Stimulated activated CD4-positive, alpha-beta T cell treated with anti-CD3 and anti-CD28 coated beads, Interleukin-12 subunit alpha, Interleukin-12 subunit beta, amount 100 ng/mL, for 4 hours (primary cell): ENCODE measurements around the gene CAMTA1.

Source experiments
- DNase-seq: peaks from one replicate; pipeline ENCODE4 v3.0.0-alpha.2; 2020

The CAMTA1 gene

GRCh38 chr1:7383671-7384520, 598.6 kb downstream of the CAMTA1 start:
- no peak for DNase-seq

DNA sequence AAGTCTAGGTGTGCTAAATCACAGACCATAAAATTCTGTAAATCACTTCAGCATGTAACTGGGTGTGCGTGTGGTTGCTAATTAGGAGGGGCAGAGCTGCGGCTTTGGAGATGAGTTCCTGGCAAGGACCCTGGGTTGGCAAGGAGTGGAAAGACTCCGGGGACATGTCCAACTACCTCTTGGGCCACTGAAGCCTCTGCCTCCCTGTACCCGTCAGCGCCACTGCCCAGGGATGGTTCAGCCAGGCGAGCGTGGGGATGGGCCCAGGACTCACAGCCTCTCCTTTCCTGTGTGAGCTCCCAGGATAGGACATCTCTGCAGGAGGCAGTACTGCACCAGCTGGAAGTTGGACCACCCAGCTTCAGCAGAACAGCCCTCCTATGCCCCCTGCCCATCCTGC, 599.4 kb downstream of the CAMTA1 start:
- no peak for DNase-seq

DNA sequence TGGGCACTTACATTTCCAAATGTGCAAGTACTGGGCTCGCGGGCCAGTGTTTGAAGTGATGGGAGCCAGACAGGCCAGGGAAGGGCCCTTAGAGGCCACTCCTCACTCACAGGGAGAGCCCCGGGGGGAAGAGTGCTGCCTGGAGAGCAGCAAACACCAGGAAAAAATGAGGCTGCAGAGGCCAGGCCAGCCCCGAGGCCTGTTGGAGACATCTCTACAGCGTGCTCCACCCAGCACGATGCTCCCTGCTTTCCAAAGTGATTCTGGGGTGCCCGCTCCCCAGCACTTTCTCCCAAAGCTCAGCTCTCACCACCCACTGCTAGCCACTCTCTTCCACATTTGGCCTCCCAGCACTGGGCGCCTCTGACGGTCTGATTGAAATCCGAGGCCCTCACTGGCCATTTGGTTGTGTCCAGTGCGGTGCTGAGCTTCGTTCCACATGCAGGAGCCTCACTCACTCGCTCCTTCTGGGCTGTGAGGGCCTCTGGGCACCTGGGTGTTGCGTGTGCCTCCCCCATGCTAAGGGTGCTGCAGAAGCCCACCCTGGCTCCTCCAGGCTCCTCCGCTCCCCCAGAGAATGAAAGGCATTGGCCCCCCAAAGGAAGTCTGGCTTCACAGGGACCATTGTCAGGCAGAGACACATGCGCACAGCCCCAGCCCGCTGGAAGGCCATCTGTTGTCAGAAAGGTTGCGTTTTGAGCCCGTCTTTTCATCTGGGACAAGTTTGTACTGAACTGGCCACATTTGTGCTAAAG, 600.4 kb downstream of the CAMTA1 start:
- no peak for DNase-seq

DNA sequence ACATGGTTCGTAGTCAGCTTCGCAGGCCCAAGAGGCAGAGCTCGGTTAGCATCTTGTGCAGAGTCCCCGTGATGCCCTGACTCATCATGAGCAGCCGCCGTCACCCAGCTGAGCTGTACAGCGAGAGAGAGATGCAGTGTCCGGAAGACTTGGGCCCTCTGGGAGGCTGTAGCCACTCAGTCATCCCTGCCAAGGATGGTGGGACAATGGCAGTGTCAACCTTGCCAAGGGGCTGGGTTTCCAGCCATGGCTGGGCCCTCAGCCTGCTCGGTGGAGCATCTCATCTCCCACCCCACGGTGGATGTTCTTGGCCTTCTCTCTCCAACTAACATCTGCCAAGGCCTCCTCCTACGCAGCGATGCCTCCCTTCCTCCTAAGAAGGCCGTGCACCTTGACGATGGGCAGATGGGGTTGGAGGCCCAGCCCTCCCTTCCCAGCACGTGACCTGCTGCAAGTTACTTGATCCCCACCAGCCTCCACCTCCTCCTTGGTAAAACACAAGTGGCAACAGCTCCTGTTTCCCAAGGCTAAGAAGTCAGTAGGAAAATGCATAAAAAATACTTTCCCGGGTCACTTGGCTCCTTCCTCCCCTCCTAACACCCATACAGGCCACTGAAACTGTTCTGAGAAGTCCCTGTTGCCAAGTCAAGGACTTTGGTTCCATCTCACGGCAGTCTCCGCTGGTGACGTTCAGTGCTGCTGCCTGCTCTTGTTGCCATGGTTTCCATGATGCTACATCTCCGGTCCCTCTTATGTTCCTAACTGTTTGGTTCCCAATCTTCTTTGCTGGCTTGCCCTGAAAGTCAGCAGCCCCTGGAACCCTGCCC, 601.2 kb downstream of the CAMTA1 start:
- DNase-seq, result no peak

- DNase-seq, result no peak
Observed at GRCh38 chr1:7387053-7387927, 602.0 kb downstream of the CAMTA1 start.

DNA sequence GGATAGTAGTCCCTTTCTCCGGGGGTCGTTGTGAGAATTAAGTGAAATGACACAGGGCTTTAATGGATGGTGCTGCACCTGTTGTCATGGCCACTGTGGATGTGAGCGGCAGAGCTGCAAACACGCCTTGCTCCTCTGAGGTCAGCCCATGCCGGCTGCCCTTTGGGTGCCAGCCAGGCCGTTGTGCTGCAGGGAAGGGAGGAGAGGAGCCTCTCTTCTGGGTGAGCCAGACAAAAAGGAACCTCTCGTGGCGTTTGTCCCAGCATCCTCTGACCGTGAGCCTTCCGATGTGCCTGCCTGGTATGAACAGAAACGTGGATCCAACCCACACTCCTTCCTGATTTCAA, 602.9 kb downstream of the CAMTA1 start:
- DNase-seq, result no peak

GRCh38 chr1:7388488-7389185, 603.4 kb downstream of the CAMTA1 start:
- no peak for DNase-seq

GRCh38 chr1:7389201-7389905, 604.1 kb downstream of the CAMTA1 start:
- no peak for DNase-seq

GRCh38 chr1:7389906-7390603, 604.8 kb downstream of the CAMTA1 start:
- DNase-seq, result no peak

DNA sequence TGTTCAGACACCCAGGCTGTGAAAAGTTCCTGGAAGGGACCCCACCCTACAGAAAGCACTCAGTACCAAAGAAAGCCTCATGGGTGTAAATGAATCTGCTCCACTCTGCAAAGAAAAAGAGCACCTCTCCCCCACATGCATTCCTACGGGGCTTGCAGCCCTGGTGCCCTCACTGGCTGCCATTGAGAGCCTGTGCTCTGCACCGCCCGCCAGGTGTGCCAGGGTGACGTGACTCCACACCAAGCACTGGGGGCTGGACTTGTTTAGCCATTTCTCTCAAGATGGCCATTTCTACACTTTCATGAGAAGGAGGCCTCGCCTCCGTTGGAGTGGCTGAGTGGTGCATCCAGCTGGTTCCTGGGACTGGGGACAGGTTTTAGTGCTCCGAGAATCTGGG, 605.3 kb downstream of the CAMTA1 start:
- no peak for DNase-seq

GRCh38 chr1:7393136-7393535, 607.9 kb downstream of the CAMTA1 start:
- no peak for DNase-seq

DNA sequence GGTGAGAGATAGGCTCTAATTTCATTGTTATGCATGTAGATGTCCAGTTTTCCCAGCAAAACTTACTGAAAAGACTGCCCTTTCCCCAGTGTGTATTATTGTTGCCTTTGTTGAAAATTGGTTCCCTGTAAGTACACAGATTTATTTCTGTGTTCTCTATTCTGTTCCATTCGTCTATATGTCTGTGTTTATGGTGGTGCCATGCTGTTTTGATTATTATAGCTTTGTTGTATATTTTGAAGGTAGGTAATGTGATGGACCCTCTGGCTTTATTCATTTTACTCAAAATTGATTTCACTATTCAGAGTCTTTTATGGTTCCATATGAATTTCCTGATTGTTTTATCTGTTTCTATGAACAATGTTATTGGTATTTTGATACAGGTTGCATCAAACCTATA, 610.0 kb downstream of the CAMTA1 start:
- DNase-seq, result no peak

GRCh38 chr1:7398982-7399381, 613.7 kb downstream of the CAMTA1 start:
- DNase-seq, result no peak

DNA sequence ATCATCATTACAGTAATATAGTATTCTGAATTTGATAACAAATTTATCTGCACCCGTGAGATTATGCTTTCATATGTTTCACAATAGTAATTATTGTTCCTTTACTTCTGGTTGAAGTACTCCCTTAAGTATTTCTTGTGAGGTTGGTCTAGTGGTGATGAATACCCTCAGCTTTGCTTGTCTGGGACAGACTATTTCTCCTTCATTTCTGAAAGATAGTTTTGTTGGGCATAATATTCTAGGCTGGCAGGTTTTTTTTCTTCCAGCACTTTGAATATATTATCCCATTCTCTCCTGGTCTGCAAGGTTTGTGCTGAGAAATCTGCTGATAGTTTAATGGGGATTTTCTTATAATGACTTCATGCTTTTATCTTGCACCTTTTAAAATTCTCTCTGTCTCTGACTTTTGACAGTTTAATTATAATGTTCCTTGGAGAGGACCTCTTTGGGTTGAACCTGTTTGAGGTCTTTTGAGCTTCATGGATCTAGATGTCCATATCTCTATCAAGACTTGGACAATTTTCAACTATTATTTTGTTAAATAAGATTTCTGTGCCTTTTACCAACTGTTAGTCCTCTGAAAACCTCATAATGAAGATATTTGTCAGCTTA, 614.4 kb downstream of the CAMTA1 start:
- no peak for DNase-seq

DNA sequence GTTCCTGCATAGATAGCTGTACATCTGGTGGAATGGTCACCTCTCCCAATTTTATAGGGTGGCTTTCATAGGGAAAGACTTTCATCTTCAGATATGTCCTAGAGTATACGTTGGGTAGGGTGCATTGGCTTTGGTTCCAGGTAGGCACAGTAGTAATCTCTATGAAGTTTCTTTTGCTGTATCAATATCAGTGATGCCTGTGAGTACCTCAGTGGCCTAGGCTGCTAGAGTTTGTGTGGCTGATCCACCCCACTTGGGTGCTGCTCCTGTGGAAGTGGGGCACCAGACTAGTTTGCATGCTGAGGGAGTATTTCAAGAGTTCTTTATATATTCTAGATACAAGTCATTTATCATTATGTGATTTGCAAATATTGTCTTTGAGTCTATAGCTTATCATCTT, 615.3 kb downstream of the CAMTA1 start:
- DNase-seq, result no peak

DNA sequence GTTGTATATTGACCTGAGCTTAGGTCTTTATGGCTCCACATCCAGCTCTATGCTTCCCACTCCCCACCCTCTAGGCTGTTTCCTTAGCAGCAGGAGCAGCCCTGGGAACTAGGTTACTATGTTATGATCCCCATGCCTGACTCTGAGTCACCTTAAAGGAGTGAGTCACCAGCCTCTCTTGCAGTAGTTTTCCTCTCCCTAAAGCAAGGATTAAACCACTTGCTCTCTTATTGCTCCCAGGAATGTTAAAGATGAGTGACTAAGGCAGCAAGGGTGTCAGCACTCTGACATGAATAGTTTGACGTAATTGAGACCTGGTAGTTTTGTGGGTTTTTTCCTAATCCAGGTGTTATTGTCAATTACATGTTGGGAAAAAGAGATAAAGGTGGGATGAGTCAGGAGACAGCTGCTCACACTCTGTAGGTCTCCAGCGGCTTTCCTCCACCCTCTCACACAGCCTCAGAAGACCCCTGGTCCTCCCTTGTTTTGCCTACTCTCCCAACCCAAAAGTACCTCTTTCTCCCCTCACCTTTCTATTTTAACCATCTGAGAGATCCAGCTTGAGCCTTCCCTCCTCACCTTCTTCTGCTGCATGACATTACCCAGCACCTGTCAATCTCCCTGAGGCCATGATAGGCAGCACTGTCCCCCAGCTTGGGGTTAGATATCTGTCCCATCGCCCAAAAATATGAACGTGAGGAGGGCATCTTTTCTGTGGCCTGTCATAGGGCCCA, 616.7 kb downstream of the CAMTA1 start:
- no peak for DNase-seq

DNA sequence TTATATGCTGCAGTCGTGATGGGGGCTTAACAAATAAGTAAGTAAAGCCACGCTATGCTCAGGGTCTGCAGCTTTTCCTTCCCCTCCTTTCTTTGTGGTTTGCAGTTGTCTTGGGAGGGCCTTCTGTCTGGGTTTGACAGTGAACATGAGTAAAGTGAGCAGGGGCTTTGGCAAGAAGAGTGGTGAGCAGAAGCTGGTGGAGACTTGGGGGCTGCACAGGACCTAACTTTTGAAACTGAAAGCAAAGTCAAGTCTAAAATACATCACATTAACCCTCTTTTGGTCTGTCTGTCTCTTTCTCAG, 617.2 kb downstream of the CAMTA1 start:
- no peak for DNase-seq

DNA sequence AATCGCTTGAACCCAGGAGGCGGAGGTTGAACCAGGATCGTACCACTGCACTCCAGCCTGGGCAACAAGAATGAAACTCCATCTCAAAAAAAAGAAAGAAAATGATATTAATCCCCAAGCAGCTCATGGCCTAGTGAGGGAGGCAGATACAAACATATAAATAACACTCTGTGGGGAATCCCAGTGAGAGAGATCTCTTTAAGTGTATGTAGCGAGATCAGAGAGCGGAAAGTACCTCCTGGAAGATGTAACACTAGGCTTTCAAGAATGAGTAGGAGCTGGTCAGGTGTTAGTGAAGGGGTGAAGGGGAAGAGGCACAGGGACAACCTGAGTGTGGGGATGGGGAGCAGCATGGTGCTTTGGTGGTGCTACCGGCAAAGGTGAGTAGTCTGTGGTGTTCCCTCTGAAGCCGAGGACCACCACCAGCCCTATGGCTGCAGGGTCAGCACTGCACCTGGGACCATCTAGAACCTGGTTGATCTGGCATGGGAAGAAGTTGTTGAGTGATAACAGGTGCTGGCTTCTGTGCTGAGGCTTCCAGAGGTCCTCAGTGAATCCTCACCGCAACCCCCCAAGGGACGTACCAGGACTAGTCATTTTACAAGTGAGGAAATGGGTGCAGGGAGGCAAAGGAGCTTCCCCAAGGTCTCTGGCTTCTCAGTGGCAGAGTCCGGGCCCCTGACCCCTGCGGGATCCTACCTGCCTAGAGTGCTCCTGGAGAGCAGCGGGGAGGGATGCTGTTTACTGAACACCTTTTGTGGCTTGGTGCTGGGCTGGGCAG, 618.2 kb downstream of the CAMTA1 start:
- no peak for DNase-seq
